NCI-H1417 (cell line): ENCODE results near the gene ZBTB9.
"Not testable (repeated sequence)": the region's sequence is repeated elsewhere in the genome, so short reads cannot be mapped to it uniquely, and the experiment has no call there.

Source experiments
- DNase-seq, 3 experiments: peaks; one replicate each; lab custom pipeline; 2025; lab: John Stamatoyannopoulos, UW

The ZBTB9 gene

DNA sequence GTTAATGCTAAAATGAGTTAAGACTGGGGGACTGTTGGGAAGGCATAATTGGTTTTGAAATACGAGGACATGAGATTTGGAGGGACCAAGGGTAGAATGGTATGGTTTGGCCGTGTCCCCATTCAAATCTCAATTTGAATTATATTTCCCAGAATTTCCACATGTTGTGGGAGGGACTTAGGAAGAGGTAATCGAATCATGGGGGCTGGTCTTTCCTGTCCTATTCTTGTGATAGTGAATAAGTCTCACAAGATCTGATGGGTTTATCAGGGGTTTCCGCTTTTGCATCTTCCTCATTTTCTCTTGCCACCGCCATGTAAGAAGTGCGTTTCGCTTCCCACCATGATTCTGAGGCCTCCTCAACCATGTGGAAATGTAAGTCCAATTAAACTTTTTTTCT is 12.7 kb downstream of the ZBTB9 start:
- no peak for DNase-seq

DNA sequence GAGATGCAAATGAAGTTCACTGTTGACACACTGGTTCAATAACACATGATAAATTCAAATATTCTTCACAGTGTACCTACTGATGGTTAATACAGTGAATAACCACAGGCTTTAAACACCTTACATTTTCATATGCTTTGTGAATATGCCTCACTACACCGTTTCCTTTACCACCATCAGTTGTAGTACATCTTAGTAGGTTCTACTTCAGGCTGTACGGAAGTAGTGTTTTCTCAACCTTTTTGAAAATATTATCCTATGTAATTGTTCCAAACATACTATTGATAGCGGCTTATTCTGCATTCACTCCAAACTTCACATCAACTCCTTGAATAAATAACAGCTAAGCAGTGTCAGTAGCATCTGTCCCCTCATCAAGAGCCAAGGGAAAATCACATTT is 15.3 kb downstream of the ZBTB9 start:
- DNase-seq = no peak

GRCh38 chr6:33477864-33478263 is 23.5 kb downstream of the ZBTB9 start:
- no peak for DNase-seq

DNA sequence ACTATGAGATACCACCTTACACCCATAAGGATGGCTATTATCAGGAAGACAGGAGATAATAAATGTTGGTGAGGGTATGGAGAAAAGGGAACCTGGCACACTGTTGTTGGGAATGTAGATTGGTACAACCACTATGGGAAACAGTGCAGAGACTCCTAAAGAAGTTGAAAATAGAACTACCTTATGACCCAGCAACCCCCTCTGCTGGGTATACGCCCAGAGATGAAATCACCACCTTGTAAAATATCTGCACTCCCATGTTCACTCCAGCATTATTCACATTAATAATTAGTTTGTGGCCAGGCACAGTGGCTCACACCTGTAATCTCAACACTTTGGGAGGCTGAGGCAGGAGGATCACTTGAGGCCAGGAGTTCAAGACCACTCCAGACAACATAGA is 26.8 kb downstream of the ZBTB9 start:
- DNase-seq = no peak

GRCh38 chr6:33482620-33483019 is 28.2 kb downstream of the ZBTB9 start:
- not testable (repeated sequence) for DNase-seq

DNA sequence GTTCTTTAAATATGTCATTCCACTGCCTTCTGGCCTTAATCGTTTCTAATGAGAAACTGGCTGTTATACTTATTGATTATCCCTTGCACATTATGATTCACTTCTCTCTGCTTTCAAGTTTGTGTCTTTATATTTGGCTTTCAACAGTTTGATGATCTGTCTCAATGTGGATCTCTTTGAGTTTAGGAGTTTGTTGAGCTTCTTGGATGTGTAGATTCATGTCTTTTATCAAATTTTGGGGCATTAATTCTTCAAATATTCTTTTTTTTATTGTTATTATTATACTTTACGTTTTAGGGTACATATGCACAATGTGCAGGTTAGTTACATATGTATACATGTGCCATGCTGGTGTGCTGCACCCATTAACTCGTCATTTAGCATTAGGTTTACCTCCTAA is 29.3 kb downstream of the ZBTB9 start:
- DNase-seq = no peak

- DNase-seq = not testable (repeated sequence)
Measured at GRCh38 chr6:33484673-33485262, 30.4 kb downstream of the ZBTB9 start.

- not testable (repeated sequence) for DNase-seq
Measured at GRCh38 chr6:33485680-33486079, 31.3 kb downstream of the ZBTB9 start.

DNA sequence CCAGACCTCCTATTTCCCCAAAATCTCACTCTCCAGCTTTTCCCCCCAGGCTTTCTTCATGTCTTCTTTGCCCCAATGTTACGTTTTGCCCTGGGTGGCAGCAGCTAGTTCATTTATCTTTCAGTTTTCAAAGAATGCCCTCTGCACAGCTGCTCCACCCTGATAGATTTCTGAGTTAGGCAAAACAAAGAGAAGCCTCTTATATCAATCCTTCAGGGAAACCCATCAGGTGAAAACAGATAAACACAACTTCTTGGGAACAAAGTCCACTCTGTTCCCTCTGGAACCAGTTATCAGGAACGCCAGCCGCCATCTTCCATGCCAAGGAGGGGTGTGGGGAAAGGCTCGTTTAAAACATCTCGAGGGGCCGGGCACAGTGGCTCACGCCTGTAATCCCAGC is 34.0 kb downstream of the ZBTB9 start:
- DNase-seq = no peak

DNA sequence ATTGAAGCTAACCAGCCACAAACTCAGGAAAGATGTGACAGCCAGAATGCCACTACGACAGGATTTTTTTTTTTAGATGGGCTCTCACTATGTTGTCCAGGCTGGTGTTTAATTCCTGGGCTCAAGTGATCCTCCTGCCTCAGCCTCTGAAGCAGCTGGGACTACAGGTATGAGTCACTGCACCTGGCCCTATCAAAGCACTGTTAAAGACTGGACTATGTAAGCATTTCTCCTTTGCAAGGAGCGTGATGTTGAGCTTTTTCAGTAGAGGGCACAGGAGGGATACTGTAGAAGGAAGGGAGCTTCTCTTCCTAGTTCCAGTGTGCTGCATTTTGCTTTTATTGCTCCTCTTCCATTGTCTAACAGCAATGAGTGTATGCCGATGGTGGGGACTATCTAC is 35.8 kb downstream of the ZBTB9 start:
- peak in 1 of 3 experiments; percentile 3 for DNase-seq

GRCh38 chr6:33490621-33491020 is 36.2 kb downstream of the ZBTB9 start:
- DNase-seq = no peak

- DNase-seq = peak in 1 of 3 experiments; percentile 8
Measured at GRCh38 chr6:33492093-33492492, 37.7 kb downstream of the ZBTB9 start.

GRCh38 chr6:33497157-33497556 is 42.8 kb downstream of the ZBTB9 start:
- DNase-seq = no peak

DNA sequence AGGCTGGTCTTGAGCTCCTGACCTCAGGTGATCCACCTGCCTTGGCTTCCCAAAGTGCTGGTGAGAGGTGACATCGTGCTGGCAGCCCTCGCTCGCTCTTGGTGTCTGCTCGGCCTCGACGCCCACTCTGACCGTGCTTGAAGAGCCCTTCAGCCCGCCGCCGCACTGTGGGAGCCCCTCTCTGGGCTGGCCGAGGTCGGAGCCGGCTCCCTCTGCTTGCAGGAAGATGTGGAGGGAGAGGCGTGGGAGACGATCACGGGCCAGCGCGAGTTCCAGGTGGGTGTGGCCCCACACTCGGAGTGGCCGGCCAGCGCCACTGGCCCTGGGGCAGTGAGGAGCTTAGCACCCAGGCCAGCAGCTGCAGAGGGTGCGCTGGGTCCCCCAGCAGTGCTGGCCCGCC is 48.1 kb downstream of the ZBTB9 start:
- no peak for DNase-seq

- DNase-seq = no peak
Measured at GRCh38 chr6:33504486-33504885, 50.1 kb downstream of the ZBTB9 start.

- no peak for DNase-seq
Measured at GRCh38 chr6:33505548-33506370, 51.4 kb downstream of the ZBTB9 start.
